Inferior parietal cortex (tissue), 1 donor: ENCODE measurements around the gene HOXB13.

Experiments
- DNase-seq: peaks from one replicate; pipeline ENCODE4 v3.0.0-alpha.2; 2016; ENCODE audit errors: extremely low spot score

Gene HOXB13

DNA sequence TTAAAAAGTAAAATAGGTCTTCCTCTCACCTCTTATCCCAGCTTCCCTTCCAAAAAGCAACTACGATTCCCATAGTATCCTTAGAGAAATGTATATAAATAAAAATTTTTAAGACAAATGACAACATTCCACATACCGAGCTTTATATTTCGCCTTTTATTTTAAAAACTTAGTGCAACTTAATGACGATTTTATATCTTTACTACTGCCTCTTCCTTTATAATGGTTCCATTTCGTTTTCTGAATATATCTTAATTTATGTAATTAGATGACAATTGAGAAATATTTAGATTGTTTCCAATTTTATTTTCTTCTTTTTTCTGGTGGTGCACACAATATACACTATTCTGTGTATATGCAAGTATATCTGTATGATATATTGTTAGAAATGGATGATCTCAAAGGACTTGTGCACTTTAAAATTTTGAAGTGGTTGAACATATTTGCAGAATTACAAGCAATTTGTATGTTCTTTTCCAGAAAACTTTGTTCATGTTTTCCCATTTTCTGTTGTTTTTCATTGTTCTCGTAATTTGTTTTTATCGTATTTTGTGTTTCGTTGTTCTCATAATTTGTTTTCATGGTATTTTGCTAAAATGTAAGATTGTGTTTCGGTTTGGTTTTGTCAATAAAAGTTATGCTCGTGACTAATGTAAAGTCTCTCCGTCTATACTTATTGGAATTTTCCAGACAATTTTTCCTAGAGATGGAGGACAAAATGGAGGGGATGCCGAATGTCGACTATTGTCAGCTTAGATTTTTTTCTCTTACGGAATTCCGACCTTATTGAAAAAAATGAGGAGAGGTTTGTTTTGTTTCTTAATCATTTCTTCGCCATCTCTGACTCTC lies 20.4 kb upstream of the HOXB13 start:
- DNase-seq: no peak

DNA sequence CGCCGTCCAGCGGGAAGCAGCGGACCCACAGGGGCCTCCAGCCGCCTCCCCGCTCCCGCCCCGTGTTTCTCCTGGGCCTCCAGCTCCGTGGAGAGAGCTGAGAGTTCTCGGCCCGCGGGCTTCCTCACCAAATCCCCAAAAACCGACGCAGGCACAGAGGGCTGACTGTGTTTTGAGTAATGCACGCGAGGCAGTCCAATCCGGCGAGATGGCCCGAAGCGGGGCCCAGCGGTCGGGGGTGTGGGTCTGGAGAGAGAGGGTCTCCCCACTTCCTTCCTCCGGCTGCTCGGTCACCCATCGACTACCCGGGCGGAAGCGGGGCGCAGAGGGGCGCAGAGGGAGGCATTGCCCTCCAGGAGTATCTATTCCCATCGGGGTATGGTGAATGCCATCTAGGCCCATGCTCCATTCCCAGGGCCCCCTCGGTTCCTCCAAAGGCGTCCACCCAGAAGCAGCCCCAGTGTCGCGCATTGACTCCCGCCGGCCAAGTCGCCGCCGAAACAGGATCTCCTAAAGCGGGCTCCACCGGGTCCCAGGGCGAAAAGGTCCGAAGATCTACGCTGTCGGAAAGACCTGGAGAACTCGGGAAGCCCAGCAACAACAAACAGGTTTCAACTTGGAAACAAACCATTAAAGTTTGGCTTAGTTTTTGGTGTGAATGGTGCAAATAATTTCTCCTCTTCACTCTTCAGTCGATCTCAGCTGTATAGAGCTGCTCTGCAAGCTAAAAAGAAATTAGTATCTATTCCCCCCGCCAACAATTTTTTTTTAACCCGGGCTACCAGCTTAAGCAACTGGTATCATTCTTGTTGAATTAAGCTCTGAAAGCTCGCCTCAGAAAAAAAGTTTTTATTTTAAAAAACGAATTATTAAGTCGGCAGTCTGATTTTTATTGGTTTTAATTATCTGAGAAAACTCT lies 19.2 kb upstream of the HOXB13 start:
- DNase-seq: no peak

DNA sequence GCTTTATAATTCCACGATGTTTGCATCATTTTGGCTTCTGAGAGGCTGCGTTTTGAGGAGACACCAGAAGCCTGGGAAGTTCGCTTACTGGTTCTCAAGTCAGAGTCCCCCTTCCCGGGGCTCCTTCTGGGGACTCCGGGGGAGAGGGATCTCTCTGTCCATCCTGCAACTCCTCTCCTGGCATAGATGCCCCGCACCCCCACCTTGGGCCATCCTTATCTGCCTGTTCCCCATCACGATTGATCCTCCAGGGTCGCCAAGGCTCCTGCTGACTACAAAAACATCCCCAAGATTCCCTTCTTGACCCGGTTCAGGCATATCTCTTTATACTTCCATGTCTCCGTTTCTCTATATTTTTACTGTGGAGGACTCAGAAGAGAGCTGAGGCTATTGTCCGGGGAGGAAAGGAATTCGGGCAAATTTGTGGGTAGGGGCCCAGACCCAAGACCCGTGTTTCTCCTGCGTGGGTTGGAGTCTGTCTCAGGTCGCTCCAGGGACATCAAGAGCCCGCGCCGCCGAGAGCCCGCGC lies 18.4 kb upstream of the HOXB13 start:
- no peak for DNase-seq

DNA sequence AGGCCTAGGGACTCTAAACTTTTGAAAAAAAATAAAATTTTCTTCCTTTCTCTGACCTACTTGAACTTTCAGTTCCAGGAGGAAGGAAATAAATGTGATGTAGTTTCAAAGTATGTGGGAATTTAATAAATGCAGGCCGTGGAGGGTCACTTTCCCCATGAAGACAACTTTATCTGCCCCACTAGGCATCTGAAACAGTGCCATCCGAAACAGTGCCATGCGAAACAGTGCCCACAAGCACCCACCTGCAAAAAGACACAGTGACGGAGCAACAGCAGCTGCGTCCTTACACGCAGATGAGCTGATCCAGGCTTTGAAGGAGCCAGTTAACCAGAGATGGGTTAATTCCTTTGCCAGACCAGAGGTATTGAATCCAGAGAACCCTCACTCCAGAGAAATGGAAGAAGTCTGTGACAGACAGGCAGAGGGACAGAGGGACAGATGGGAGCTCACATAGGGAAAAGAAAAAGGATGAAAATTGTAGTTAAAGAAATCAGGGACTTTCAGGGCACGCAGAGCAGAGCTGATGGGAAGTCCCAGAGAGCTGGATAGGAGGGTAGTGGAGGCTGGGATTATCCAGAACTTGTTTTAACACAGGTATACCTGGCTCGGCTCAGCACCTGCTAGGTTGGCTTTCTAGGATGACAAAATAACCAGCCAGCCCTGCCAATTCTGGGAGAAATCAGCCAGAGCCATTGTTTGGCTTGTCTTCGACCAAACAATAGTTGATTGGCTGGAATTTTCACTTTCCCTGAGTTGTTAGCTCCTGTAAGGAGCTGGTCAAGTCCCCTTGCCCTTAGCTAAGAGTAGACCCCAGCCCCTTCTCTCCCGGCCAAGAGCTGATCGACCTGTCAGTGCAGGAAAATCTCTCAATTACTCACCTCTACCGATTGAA lies 17.1 kb upstream of the HOXB13 start:
- no peak for DNase-seq

DNA sequence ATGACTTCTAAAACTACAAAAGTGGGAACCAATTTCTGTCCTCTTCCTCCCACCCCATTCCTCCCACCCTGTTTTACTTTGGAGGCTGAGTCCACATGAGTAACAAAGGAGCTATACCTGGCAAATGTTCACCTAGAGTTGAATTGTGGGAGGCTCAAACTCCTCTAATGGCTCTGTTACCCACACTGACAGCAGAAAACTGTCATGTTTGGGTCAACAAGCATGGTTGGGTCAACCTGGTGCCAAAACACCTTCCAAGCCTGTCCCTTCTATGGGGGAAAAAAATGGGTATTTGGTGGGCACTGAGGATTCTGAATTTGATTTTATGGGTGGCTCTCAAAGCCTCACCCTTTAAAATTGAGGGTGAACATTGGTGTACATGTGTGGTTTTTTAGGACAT lies 12.0 kb upstream of the HOXB13 start:
- DNase-seq: no peak

DNA sequence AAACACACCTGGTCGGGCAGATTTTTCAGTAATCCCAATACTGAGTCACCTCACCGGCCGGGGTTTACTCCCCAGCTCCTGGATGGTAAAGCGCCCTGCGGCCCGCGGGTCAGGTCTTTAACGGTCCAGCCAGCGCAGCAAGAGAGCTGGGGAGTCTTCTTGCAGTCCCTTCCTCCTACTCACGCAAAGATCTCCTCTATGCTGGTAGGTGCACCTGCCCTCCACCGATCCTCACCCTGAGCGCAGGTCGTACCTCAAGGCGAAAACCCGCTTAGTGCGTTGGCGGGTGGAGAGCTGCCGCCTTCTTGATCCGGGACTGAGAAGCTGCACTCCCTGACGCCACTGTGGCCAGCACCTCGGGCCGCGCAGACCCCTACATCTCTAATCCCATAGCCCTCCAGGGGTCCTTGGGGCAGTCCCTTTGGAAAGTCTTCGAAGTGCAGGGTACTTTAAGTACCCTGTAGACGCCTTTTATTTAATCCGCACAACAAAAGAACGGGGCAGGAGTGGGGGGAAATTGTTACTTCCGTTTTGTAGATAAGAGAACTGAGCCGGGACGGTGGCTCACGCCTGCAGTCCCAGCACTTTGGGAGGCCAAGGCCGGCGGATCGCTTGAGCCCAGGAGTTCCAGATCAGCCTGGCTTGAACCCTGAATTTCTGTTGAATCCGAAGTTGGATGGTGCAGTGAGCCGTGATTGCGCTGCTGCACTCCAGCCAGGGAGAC lies 10.4 kb upstream of the HOXB13 start:
- no peak for DNase-seq

DNA sequence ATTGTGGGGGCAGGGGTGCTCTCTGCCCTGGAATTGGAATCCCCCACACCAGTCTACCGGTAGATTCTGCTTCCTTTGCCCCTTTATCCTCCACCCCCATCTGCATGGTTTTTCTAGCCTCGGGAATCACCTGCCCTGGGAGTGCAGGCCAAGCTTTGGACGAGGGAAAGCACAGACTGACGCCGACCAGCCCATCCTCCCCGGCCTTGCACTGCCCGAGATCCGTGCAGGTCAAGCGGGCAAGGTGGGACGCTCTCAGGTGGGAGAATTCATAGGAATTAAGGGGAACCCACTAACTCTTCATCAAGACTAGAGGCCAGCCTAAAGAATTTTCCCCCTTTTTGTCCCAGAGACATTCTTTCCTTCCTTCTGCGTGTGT lies 9.9 kb upstream of the HOXB13 start:
- DNase-seq: no peak

DNA sequence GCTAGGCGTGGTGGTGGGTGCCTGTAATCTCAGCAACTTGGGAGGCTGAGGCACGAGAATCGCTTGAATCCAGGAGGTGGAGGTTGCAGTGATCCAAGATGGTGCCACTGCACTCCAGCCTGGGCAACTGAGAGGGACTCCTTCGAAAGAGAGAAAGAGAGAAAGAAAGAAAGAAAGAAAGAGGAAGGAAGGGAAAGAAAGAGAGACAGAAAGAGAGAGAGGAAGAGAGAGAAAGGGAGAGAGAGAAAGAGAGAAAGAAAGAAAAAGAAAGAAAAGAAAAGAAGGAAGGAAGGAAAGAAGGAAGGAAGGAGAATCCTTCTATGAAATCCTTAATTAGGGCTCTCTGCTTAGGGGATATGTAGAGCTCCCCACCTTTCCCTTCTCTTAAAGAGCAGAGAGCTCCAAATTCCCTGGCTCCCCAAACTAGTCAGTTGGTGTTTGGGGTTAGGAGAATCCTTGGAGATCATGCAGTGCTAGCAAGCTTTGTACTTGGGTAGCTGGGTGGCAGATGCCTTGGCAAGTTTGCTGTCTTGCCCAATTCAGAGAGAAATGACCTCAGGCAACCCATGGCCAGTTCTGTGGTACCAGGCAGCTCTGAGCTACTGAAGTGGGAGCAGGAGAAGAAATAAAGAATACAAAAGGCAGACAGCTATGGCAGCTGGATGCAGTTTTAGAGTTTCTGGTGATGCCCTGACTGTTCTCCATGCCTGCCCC lies 8.9 kb upstream of the HOXB13 start:
- DNase-seq: no peak

DNA sequence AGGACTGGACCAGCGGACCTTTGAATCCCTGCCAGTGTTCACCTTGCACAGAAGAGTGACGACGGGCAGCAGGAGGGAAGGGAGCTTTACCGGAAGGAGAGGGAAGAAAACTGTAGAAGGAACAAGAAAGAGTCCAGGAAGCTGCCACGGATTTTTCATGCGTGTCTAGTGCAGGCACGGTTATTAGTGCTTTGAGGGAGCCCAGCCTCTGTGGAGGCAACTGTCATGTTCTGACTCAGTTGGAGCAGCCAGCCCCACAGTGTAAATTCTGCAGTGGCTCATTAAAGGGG lies 6.5 kb upstream of the HOXB13 start:
- no peak for DNase-seq

DNA sequence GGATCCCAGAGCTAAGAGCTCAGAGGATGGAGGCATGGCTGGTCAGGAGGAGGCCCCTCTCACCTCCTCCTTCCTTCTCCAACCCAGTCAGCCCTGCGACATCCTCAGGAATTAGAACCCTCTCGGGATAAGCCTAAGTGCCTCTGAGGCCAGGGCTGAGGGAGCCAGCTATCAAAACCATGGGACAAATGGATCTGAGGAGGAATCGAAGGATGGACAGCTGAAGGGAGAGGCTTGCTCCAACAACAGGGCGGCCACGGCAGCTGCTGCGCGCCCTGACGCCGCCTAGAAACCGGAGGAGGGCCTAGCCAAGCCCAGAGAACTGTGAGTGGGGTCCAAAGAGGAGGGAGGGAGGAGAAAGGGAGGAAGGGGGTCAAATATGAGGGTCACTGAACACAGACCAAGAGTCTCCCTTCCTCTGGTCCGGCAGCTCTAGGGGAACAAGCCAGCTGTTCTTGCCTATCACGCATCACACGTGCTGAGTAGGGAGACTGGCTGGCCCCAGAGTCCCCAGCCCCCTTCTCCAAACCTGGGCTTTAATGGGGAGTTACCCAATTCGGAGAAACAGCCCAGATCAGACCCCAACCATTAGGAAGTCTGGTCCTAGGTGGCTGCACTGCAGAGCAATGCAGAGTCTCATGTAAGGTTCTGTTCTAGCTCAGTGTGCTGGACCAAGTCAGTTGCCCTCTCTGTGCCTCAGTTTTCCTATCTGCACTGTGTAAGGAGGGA lies 5.9 kb upstream of the HOXB13 start:
- no peak for DNase-seq

DNA sequence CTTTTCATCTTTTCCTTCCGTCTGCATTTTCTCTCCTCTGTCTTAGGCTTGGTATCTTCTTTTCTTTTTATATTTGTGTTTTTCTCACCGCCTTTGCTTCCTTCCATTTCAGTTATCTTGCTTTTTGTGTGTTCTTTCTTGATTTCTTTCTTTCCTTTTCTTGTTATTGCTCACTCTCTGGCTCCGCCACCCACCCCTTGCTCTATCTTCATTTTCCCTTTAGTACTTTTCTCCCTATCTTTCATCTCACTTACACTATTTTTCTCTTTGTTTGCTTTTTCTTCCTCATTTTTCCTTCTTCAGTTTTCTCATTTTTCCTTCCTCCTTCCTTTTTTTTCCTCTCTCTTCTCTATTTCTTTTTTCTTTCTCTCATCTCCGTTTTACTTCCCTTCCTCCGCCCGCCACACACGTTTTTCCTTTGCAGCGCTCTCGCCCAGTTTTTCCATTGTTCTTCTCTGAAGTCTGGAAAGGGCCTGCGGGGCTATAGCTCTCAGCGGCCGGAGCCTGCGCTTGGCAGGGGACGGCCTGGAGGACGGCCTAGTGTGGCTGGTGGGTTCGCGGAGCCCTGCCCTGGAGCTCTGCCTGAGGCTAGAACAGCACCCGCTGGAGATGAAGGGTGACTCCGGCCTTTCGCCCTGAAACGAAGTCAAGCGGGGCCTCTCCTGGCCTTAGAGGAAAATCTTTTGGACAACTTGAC lies 5.2 kb upstream of the HOXB13 start:
- no peak for DNase-seq

DNA sequence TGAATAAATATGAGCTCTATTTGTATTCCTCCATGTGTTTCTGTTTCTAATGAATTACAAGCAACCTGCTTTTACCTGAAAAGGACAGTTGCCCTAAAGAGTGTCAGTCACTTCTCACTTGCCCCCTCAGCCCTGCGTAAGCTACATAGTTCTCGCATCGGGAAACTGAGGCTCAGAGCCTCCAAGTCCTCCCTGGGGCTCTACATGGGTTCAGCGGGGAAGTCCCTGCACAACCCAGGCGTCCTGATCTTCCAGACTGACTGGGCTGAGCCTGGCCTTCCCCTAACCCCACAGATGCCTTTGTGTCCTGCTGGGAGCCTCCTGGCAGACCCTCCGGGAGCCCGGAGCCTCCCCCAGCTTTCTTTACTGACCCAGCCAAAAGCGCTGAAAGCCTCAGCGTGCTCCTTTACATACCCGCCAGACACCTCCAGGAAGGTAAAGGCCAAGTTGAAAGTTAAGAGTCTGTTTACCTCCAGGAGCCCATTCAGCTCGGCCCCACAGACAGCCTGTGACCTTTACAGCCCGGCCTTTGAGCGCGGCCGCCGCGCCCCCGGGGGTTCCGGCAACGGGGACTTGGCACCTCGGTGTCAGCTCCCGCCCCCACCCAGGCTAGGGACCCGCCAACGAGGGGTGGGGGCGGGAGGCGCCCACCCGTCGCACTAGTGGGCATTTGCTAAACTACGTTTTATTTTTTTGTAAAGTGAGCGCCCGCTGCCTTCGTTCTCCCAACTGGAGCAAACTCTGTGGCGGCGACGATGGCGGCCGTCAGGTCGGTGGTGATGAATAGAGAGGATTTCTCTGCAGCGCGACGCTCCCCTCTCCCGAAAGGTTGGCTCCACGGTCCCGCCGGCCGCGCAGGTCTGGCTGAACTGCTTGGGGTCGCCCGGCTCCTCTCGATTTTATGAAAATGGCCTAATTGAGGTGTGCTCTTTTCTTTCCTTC lies 4.4 kb upstream of the HOXB13 start:
- DNase-seq: no peak

DNA sequence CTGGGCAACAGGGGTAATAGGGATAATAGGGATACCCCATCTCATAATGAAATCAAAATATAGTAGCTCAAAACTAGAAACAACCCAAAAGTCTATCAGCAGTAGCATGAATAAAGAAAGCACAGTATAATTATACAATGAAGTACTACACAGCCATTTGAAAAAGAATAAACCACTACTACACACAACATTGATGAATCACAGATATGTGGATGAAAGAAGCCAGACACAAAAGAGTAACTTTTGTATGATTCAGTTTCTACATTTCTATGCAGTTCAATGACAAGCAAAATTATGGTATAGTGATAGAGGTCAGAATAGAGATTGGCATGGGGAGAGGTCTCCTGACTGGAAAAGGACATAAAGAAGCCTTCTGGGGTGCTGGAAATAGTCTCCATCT lies 2.8 kb upstream of the HOXB13 start:
- DNase-seq: no peak

DNA sequence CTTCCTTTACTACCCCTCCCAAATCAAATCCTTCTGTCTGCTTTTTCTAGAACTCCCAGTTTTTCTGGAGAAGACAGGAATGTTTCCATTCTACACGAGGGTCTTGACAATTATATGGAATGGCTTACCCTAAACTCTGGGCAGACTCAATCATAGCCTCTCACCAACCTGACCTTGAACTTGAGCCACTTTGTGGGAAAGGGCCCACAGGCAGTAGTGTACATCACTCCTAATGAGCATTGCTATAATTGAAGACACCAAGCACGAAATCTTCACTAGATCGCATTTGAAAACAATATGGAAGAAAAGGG lies 1.6 kb upstream of the HOXB13 start:
- DNase-seq: no peak

DNA sequence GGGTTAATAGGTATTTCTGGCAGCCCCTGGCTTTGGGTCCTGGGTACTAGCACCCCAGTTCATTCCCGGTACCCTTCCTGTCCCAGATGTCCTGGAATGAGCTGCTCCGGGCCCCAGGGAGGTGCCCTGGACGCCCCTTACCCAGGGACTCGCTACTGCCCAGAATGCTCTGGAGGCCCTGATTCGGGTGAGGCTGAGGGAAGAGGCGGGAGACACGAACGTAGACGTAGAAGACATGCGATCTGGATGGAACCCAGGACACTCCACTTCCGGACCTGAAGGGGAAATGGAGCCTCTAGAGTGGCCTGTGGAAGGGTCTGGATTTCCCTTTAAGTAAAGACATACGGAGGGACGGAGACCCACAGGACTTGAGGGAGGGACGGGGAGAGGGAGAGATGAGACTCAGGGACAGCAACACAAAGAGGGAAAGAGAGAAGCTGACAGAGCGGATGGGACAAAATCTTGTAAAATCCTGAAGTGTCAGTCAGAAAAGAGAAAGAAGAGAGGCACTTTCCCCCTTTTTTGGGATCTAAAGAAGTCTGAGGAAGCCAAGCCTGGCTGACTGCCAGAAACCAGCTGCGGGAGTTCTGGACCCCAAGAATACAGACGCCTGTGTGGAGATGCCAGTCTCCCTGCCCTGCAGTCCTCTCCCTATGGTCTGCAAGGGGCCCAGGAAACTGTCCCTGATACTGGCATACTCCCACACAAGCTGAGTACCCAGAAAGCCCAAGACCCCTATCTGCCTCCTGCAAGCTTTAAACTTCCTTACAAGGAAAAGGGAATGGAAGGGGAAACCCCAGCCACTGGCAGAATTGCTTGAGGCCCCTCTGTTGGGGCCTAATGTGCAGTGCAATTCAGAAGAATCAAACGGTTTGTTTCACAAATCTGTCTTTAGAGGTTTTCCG lies 1.0 kb upstream of the HOXB13 start:
- DNase-seq: no peak

DNA sequence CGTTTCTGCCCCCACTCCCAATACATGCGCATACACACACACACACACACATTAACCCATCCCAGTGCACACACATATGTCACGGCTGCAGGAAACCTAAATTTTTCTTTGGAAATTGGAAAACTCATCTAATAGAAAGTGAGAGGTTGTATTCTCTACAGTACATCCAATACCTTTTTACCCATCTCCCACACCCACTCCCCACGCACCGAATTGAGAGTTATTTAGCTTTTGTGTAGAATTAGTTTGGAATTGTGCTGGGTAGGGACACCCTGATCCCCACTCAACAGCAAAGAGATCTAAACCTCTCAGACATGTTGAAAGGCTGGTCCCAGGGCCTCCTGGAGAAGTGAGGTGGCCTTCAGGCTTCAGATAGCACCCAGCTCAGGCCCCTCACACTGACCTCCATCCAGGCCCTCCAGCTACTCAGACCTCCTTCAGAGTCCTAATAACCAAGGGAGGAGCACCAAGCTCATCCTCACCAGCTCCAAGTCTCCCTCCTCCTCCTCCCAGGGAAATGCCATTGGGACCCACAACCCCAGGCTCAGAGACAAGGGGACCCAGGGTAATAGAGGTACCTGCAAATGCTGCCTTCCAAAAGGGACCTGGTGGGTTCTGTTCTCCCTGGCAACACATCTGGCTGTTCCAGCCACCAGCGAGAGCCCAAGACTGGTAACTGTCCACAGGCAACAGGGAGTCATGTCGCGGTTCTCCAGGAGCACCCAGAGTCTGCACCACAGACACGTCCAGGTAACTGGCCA lies 955 bp downstream of the HOXB13 start:
- no peak for DNase-seq

DNA sequence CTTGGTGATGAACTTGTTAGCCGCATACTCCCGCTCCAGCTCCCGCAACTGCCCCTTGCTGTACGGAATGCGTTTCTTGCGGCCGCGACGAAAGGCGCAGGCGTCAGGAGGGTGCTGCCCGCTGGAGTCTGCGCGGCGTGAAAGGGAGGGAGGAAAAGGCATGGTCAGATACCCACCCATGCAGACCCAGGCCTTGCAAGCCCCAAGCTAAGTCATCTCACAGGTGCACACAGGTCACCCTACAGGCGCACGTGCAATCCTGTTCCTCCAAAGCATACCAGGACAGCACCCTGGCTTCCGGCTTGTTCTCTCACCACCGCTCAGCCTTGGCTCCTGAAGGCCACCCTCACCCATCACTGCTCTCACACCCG lies 1.6 kb downstream of the HOXB13 start:
- no peak for DNase-seq
